ENCODE results near the gene LAMA4.

The LAMA4 gene

GRCh38 chr6:112275365-112275764 is 21.0 kb upstream of the LAMA4 start:
- in situ Hi-C loops (cut with HindIII; ENCODE audit: low sequenced_read_pairs) = no loop called here
- no peak overlapping the region for H3K4me3 ChIP-seq (ENCODE audit: low read depth, low read length)
- no peak for DNase-seq (ENCODE audit: low read depth)
- TF ChIP-seq CTCF (IDR thresholded peaks at IDR 0.05; ENCODE audit: low read depth, low read length, missing control alignments) = no peak

GRCh38 chr6:112274774-112275173 is 20.4 kb upstream of the LAMA4 start:
- DNase-seq (ENCODE audit: low read depth) = no peak
- no peak overlapping the region for H3K4me3 ChIP-seq (ENCODE audit: low read depth, low read length)
- TF ChIP-seq CTCF (IDR thresholded peaks at IDR 0.05; ENCODE audit: low read depth, low read length, missing control alignments) = no peak
- in situ Hi-C loops (cut with HindIII; ENCODE audit: low sequenced_read_pairs) = no loop called here

- DNase-seq (ENCODE audit: low read depth) = no peak
- H3K4me3 ChIP-seq (ENCODE audit: low read depth, low read length) = no peak overlapping the region
- in situ Hi-C loops (cut with HindIII; ENCODE audit: low sequenced_read_pairs) = no loop called here
- TF ChIP-seq CTCF (IDR thresholded peaks at IDR 0.05; ENCODE audit: low read depth, low read length, missing control alignments) = no peak
Observed at GRCh38 chr6:112272799-112273198, 18.4 kb upstream of the LAMA4 start.

GRCh38 chr6:112270756-112271155 is 16.4 kb upstream of the LAMA4 start:
- no peak overlapping the region for H3K4me3 ChIP-seq (ENCODE audit: low read depth, low read length)
- no peak for TF ChIP-seq CTCF (IDR thresholded peaks at IDR 0.05; ENCODE audit: low read depth, low read length, missing control alignments)
- no peak for DNase-seq (ENCODE audit: low read depth)
- in situ Hi-C loops (cut with HindIII; ENCODE audit: low sequenced_read_pairs) = no loop called here

- in situ Hi-C loops (cut with HindIII; ENCODE audit: low sequenced_read_pairs) = no loop called here
- no peak for DNase-seq (ENCODE audit: low read depth)
- TF ChIP-seq CTCF (IDR thresholded peaks at IDR 0.05; ENCODE audit: low read depth, low read length, missing control alignments) = no peak
Observed at GRCh38 chr6:112269979-112270566, 15.7 kb upstream of the LAMA4 start.

GRCh38 chr6:112269114-112269513 is 14.7 kb upstream of the LAMA4 start:
- peak; percentile 13 for TF ChIP-seq CTCF (IDR thresholded peaks at IDR 0.05; ENCODE audit: low read depth, low read length, missing control alignments)
- H3K4me3 ChIP-seq (ENCODE audit: low read depth, low read length) = no peak overlapping the region
- no peak for DNase-seq (ENCODE audit: low read depth)
- in situ Hi-C loops (cut with HindIII; ENCODE audit: low sequenced_read_pairs) = no loop called here

More at GRCh38 chr6:112269979-112270566, 15.7 kb upstream of the LAMA4 start:
- H3K4me3 ChIP-seq (ENCODE audit: low read depth, low read length) = no peak overlapping the region

All from astrocyte of the cerebellum (primary cell).